Smooth muscle cell (in vitro differentiated cells): Measurements from ENCODE around the gene MAGEL2. TPM values are rescaled to one million over a fixed set of nuclear protein-coding genes. Genes with fewer than 3 reads are reported as not detected.

ENCODE experiments used
- DNase-seq: peaks from one replicate; lab custom pipeline; 2025; ENCODE audit not compliant: unreplicated experiment; lab: John Stamatoyannopoulos, UW
- H2AFZ ChIP-seq: fragments of 200-600 bp; sonication (generic); 2 replicates; pipeline ENCODE4 v1.6.0; 2016; ENCODE audit warnings: antibody characterized with exemption, low read depth, mild to moderate bottlenecking
- H3F3A ChIP-seq: fragments of 200-600 bp; sonication (generic); 2 replicates; pipeline ENCODE4 v1.6.0; 2017; ENCODE audit warnings: antibody characterized with exemption, low read depth
- H3K27ac ChIP-seq: fragments of 200-600 bp; sonication (generic); 2 replicates; pipeline ENCODE4 v1.5.1; 2016; ENCODE audit warnings: low read depth, mild to moderate bottlenecking
- H3K27me3 ChIP-seq: fragments of 200-600 bp; sonication (generic); 2 replicates; pipeline ENCODE4 v1.6.1; 2016; ENCODE audit warnings: low read depth, mild to moderate bottlenecking
- H3K36me3 ChIP-seq: fragments of 200-600 bp; sonication (generic); 2 replicates; pipeline ENCODE4 v1.5.1; 2016; ENCODE audit warnings: low read depth
- H3K4me1 ChIP-seq: fragments of 200-600 bp; sonication (generic); 2 replicates; pipeline ENCODE4 v1.5.1; 2016; ENCODE audit warnings: low read depth
- H3K4me2 ChIP-seq: fragments of 200-600 bp; sonication (generic); 2 replicates; pipeline ENCODE4 v1.6.0; 2016; ENCODE audit warnings: mild to moderate bottlenecking
- H3K4me3 ChIP-seq: fragments of 200-600 bp; sonication (generic); 2 replicates; pipeline ENCODE4 v1.5.1; 2016; ENCODE audit warnings: mild to moderate bottlenecking
- H3K79me2 ChIP-seq: fragments of 200-600 bp; sonication (generic); 2 replicates; pipeline ENCODE4 v1.6.0; 2016; ENCODE audit warnings: low read depth, mild to moderate bottlenecking
- H3K9ac ChIP-seq: fragments of 200-600 bp; sonication (generic); 2 replicates; pipeline ENCODE4 v1.6.0; 2016; ENCODE audit warnings: low read depth
- H3K9me3 ChIP-seq: fragments of 200-600 bp; sonication (generic); replicated peaks from 2 replicates; pipeline ENCODE4 v1.5.1; 2016; ENCODE audit warnings: low read depth
- H4K20me1 ChIP-seq: fragments of 200-600 bp; sonication (generic); 2 replicates; pipeline ENCODE4 v1.6.0; 2016; ENCODE audit warnings: low read depth
- whole genome bisulfite sequencing: methylation state at CpG from one replicate; pipeline ENCODE4 v1.1.7; 2016; ENCODE audit warnings: low lambda C conversion rate; 5-methylcytosine and 5-hydroxymethylcytosine counted together
- polyA plus RNA-seq: library from polyadenylated mRNA; unstranded; fragments of >200 nt; fragmentation: Nextera tagmentation; extraction: Ambion mirVana; gene quantifications from 2 replicates; pipeline ENCODE4 v1.2.1, GENCODE V29; 2016
- total RNA-seq: library from RNA; depleted of rRNA; stranded (reverse); fragments of >200 nt; gene quantifications from 2 replicates; pipeline ENCODE4 v1.2.3, GENCODE V29; 2014
- TF ChIP-seq, protein P1 (sequence below): fragments of 200-600 bp; sonication (generic); IDR thresholded peaks from 2 replicates; pipeline ENCODE4 v1.5.1; 2017; ENCODE audit warnings: borderline replicate concordance, mild to moderate bottlenecking, antibody characterized with exemption; ENCODE audit not compliant: insufficient read depth, poor library complexity, severe bottlenecking

MAGEL2 gene
- total and polyA plus RNA-seq, 2 experiments from 2014 or later = 8.4 to 16.0 TPM

DNA sequence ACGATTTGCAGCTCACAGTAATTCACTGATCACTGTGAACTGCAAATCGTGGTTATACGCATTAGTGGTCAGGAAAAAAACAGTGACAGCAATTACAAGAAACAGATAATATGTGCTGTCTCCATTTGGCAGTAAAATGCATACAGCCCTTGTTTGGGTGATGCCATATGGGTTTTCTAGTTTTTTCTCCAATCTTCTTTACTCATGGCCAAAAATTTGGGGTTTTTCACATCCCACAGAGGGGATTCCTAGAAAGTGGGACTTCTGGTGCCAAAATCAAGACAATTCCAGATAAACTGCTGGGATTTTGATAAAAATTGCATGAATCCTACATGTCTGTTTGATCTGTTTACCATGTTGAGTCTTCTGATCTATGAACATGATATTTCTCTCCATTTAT lies 23.8 kb upstream of the MAGEL2 start:
- H3K9me3 ChIP-seq = no peaks in the 10 kb centered on the region
- H3K36me3 ChIP-seq = no peaks in the 10 kb centered on the region
- H3K4me2 ChIP-seq = no peak overlapping the region
- no peak overlapping the region for H3K27ac ChIP-seq
- no peak overlapping the region for H3K4me3 ChIP-seq
- WGBS = 50% methylated on average over 3 of the region's 3 CpGs
- H3F3A ChIP-seq = no peaks in the 10 kb centered on the region
- H3K27me3 ChIP-seq = no peaks in the 10 kb centered on the region
- no peaks in the 10 kb centered on the region for H4K20me1 ChIP-seq
- TF ChIP-seq, protein P1, sequence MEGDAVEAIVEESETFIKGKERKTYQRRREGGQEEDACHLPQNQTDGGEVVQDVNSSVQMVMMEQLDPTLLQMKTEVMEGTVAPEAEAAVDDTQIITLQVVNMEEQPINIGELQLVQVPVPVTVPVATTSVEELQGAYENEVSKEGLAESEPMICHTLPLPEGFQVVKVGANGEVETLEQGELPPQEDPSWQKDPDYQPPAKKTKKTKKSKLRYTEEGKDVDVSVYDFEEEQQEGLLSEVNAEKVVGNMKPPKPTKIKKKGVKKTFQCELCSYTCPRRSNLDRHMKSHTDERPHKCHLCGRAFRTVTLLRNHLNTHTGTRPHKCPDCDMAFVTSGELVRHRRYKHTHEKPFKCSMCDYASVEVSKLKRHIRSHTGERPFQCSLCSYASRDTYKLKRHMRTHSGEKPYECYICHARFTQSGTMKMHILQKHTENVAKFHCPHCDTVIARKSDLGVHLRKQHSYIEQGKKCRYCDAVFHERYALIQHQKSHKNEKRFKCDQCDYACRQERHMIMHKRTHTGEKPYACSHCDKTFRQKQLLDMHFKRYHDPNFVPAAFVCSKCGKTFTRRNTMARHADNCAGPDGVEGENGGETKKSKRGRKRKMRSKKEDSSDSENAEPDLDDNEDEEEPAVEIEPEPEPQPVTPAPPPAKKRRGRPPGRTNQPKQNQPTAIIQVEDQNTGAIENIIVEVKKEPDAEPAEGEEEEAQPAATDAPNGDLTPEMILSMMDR = no peak
- no peaks in the 10 kb centered on the region for H3K4me1 ChIP-seq
- no peak overlapping the region for H2AFZ ChIP-seq
- no peaks in the 10 kb centered on the region for H3K79me2 ChIP-seq
- no peak overlapping the region for H3K9ac ChIP-seq
- no peak for DNase-seq

DNA sequence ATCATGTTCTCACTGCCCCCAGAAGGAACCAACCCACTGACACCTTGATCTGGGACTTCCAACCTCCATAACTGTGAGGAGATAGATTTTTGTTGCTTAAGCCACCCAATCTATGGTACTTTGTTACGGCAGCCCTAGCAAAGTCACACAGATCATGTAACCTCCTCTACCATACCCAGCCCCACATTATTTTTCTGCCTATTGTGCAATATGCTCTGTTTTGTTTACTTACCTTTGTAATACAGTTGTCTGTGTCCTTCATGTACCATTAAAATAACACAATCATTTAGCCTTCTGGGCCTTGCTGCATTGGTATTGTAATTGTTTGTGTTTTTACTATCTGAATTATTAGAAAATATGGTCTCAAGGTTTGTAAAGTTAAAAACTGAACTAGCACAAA lies 23.3 kb upstream of the MAGEL2 start:
- Histone ChIP-seq H3K27me3 (no peaks in the 10 kb centered on the region), H2AFZ (no peak overlapping the region), H3K79me2 (no peaks in the 10 kb centered on the region), H3K27ac (no peak overlapping the region), H3K9me3 (no peaks in the 10 kb centered on the region), H4K20me1 (no peaks in the 10 kb centered on the region), H3K36me3 (no peaks in the 10 kb centered on the region), H3K4me1 (no peaks in the 10 kb centered on the region), H3K4me3 (no peak overlapping the region), H3F3A (no peaks in the 10 kb centered on the region), H3K4me2 (no peak overlapping the region), H3K9ac (no peak overlapping the region)
- DNase-seq = no peak
- TF ChIP-seq, protein P1 = no peak
- WGBS = 90% methylated on average over 1 of the region's 1 CpG

DNA sequence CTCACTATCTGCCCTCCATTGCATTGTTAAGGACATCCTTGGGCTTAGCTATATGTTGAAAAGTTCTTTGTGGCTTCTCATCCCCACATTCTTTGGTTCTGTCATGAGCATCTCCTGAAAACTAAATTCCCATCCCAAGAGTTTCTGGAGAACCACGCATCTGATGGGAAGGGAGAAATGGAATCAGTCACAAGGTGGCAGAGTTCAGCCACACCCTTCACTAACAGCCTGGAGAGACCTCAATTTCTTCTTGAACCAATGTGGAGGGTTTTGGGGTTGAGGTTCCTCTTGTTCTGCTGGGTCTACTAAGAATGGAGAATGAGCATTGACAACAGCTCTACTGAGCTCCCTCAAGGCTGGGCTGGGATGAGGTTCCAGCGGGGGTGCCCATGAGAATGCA lies 15.6 kb upstream of the MAGEL2 start:
- Histone ChIP-seq H3K27me3 (no peaks in the 10 kb centered on the region), H3K9me3 (no peaks in the 10 kb centered on the region), H3K4me2 (no peak overlapping the region), H3K36me3 (no peaks in the 10 kb centered on the region), H4K20me1 (no peaks in the 10 kb centered on the region), H2AFZ (no peak overlapping the region), H3K27ac (no peak overlapping the region), H3K4me3 (no peak overlapping the region), H3K4me1 (peaks cover 5% of the 10 kb centered on the region), H3K9ac (no peak overlapping the region), H3F3A (no peaks in the 10 kb centered on the region), H3K79me2 (no peaks in the 10 kb centered on the region)
- no peak for DNase-seq
- TF ChIP-seq, protein P1 = no peak
- whole genome bisulfite sequencing = 45% methylated on average over 2 of the region's 2 CpGs

DNA sequence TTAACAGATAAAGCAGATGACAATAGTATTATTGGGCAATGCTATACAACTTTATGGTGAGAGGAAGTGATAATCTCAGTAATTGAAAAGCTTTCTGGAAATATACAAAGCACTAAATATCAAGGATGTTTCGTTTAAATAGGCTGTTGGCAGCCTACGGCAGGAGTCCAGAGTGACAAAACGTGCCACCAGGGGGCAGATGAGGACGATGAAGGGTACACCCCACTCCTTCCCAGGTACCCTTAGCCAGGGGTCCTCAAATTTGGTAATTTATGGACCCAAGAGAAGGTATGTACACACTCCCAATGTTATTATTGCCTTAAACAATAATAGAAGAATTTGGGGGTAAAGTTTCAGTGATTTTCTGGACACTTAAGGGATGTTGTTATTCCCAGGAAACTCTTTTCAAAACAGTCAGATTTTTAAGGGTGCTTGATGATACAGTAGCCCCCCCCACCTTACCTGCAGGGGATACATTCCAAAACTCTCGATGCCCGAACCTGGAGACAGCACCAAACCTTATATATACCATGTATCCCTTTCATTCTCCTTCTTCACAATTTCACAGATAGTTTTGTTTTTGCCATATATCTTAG lies 1.4 kb upstream of the MAGEL2 start:
- Histone ChIP-seq H2AFZ (no peak overlapping the region), H3K4me3 (peak overlapping the region; percentile 69), H3K79me2 (no peaks in the 10 kb centered on the region), H4K20me1 (no peaks in the 10 kb centered on the region), H3K4me1 (no peaks in the 10 kb centered on the region), H3K27me3 (no peaks in the 10 kb centered on the region), H3K27ac (no peak overlapping the region), H3K4me2 (peak overlapping the region; percentile 84), H3K9ac (no peak overlapping the region), H3K36me3 (no peaks in the 10 kb centered on the region), H3F3A (no peaks in the 10 kb centered on the region), H3K9me3 (no peaks in the 10 kb centered on the region)
- 30% methylated on average over 6 of the region's 6 CpGs for WGBS
- TF ChIP-seq, protein P1 = peak; percentile 54
- DNase-seq = no peak
